ENCODE results near the gene ZNF827.

Gene ZNF827

DNA sequence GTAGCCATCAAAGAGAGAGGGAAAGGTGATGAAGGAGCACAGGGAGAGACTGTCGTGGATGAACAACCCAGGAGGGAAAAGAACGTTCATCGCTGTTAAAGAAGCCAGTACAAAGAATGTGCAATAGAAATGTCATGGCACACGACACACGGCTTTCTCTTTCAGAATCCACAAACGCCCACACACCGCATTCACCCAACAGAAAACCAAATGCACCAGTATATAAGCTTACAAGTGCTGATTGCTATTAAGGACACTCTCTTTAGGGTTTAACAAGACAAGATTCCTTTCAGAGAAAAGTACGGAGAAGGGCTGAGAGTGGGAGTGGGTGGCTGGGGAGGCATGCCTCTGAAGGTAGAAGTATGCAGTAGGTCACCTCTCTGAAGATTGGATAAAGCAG is 178.4 kb downstream of the ZNF827 start:
- no peak overlapping the region for H2AFZ ChIP-seq
- TF ChIP-seq, protein P1, sequence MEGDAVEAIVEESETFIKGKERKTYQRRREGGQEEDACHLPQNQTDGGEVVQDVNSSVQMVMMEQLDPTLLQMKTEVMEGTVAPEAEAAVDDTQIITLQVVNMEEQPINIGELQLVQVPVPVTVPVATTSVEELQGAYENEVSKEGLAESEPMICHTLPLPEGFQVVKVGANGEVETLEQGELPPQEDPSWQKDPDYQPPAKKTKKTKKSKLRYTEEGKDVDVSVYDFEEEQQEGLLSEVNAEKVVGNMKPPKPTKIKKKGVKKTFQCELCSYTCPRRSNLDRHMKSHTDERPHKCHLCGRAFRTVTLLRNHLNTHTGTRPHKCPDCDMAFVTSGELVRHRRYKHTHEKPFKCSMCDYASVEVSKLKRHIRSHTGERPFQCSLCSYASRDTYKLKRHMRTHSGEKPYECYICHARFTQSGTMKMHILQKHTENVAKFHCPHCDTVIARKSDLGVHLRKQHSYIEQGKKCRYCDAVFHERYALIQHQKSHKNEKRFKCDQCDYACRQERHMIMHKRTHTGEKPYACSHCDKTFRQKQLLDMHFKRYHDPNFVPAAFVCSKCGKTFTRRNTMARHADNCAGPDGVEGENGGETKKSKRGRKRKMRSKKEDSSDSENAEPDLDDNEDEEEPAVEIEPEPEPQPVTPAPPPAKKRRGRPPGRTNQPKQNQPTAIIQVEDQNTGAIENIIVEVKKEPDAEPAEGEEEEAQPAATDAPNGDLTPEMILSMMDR (IDR thresholded peaks at IDR 0.05): no peak
- H3K4me2 ChIP-seq (ENCODE audit: low read length): no peak overlapping the region
- no peak overlapping the region for H3K9ac ChIP-seq
- H3K36me3 ChIP-seq (ENCODE audit: control insufficient read depth, insufficient read depth, low read length): no peaks in the 10 kb centered on the region
- no peaks in the 10 kb centered on the region for H3K27me3 ChIP-seq (ENCODE audit: control insufficient read depth, insufficient read depth, low read length)
- H3K4me1 ChIP-seq: no peaks in the 10 kb centered on the region
- H3K79me2 ChIP-seq: no peaks in the 10 kb centered on the region
- H3K9me3 ChIP-seq (ENCODE audit: control insufficient read depth, low read length): no peaks in the 10 kb centered on the region
- no peak overlapping the region for H3K27ac ChIP-seq
- no peak overlapping the region for H3K4me3 ChIP-seq (ENCODE audit: low read depth, low read length)

DNA sequence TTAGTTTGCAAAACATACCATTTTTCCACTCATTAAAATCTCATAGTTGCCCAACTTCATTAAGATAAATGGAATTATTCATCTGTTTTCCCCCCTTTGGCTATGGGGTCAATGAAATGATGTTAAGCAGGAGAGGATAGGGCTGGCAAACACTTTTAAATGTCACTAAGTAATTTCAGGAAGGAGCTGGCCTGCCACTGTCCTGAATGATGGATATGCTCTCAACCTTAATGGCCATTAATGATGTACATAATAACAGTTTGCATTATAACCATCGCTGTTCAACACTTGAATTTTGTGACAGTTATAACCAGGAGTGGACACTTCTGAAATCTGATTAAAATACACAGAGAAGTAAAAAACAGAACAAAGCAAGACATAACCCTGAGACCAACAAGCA is 181.4 kb downstream of the ZNF827 start:
- Histone ChIP-seq H3K4me3 (ENCODE audit: low read depth, low read length) (no peak overlapping the region), H3K9ac (no peak overlapping the region), H3K27ac (no peak overlapping the region), H2AFZ (no peak overlapping the region), H3K27me3 (ENCODE audit: control insufficient read depth, insufficient read depth, low read length) (no peaks in the 10 kb centered on the region), H3K36me3 (ENCODE audit: control insufficient read depth, insufficient read depth, low read length) (no peaks in the 10 kb centered on the region), H3K4me1 (no peaks in the 10 kb centered on the region), H3K9me3 (ENCODE audit: control insufficient read depth, low read length) (no peaks in the 10 kb centered on the region), H3K4me2 (ENCODE audit: low read length) (no peak overlapping the region), H3K79me2 (no peaks in the 10 kb centered on the region)
- TF ChIP-seq, protein P1 (IDR thresholded peaks at IDR 0.05): no peak

DNA sequence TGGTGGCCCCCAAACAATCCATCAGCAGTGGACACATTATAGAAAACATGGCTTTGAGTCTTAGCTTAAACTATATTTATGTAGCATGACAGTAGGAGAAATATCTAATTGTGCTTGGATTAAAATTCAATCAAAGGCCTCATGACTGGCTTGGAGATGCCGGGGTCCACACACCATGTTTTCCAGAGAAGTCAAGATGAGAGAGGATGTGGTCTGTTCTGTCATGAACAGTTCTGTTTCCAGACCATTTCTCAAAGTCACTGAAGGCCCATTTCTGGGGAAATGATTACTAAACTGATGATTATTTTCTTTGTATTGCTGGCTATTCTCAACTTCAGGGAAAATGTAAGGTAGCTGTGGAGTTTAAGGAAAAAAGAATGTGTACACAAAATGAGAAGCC is 182.4 kb downstream of the ZNF827 start:
- Histone ChIP-seq H3K4me2 (ENCODE audit: low read length) (no peak overlapping the region), H3K4me3 (ENCODE audit: low read depth, low read length) (no peak overlapping the region), H3K9me3 (ENCODE audit: control insufficient read depth, low read length) (no peaks in the 10 kb centered on the region), H3K27me3 (ENCODE audit: control insufficient read depth, insufficient read depth, low read length) (no peaks in the 10 kb centered on the region), H3K4me1 (no peaks in the 10 kb centered on the region), H3K36me3 (ENCODE audit: control insufficient read depth, insufficient read depth, low read length) (no peaks in the 10 kb centered on the region), H3K9ac (no peak overlapping the region), H3K79me2 (no peaks in the 10 kb centered on the region), H3K27ac (no peak overlapping the region), H2AFZ (no peak overlapping the region)
- TF ChIP-seq, protein P1 (IDR thresholded peaks at IDR 0.05): no peak

DNA sequence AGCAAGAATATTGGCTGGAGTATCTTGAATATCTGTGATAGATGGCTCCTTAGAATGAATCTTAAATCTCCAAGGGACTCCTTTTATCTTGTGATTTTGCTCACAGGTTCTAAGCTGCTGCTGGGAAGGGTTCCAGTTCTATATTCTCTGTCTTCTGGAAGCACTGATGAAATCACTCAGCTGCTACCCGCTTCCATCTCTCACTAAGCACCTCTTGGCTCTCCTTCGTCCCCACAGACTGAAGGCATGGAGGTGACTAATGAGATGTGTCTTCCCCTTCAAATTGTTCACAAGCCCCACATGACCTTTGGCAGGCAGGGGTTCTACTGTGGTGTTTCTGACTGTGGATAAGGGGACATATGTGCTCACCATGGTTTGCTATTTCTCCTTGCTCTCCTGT is 182.8 kb downstream of the ZNF827 start:
- Histone ChIP-seq H3K4me1 (no peaks in the 10 kb centered on the region), H3K9me3 (ENCODE audit: control insufficient read depth, low read length) (no peaks in the 10 kb centered on the region), H3K27ac (no peak overlapping the region), H3K36me3 (ENCODE audit: control insufficient read depth, insufficient read depth, low read length) (no peaks in the 10 kb centered on the region), H3K79me2 (no peaks in the 10 kb centered on the region), H3K4me3 (ENCODE audit: low read depth, low read length) (no peak overlapping the region), H3K4me2 (ENCODE audit: low read length) (no peak overlapping the region), H3K27me3 (ENCODE audit: control insufficient read depth, insufficient read depth, low read length) (no peaks in the 10 kb centered on the region), H2AFZ (no peak overlapping the region), H3K9ac (no peak overlapping the region)
- TF ChIP-seq, protein P1 (IDR thresholded peaks at IDR 0.05): no peak

DNA sequence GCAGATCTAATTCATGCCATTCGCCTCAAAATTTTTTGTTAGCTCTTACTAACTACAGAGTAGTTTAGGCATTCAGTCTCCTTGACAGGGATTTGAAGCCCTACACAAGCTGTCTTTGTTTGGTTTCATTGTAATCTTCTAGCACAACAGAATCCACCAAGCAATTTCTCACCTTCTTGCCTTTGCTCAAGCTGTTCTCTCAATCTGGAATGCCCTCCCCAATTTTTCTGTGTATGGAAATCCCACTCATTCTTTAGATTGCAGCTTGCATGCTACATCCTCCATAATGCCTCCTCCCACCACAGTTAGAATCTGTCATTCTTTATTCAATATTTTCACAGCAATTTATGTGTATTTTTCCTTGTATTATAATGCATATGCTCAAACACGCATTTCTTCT is 195.0 kb downstream of the ZNF827 start:
- Histone ChIP-seq H3K79me2 (no peaks in the 10 kb centered on the region), H3K27me3 (ENCODE audit: control insufficient read depth, insufficient read depth, low read length) (no peaks in the 10 kb centered on the region), H3K4me1 (no peaks in the 10 kb centered on the region), H3K27ac (no peak overlapping the region), H3K9me3 (ENCODE audit: control insufficient read depth, low read length) (no peaks in the 10 kb centered on the region), H3K36me3 (ENCODE audit: control insufficient read depth, insufficient read depth, low read length) (no peaks in the 10 kb centered on the region), H3K4me3 (ENCODE audit: low read depth, low read length) (no peak overlapping the region), H2AFZ (no peak overlapping the region), H3K4me2 (ENCODE audit: low read length) (no peak overlapping the region), H3K9ac (no peak overlapping the region)
- TF ChIP-seq, protein P1 (IDR thresholded peaks at IDR 0.05): no peak
